A673 (cell line): ENCODE measurements around the gene GRIFIN. TPM values are rescaled to one million over a fixed set of nuclear protein-coding genes. Genes with fewer than 3 reads are reported as not detected.

Source experiments
- BruUV-seq: library from RNA; stranded (reverse); fragments of 400-500 nt; replicated peaks from 2 replicates; lab custom pipeline; 2021; lab: Mats Ljungman, UMichigan
- CTCF ChIA-PET: fragments of 300-600 bp; sonication (Branson Sonifier 250); formaldehyde crosslinking; loops from one replicate; lab custom pipeline; 2022; ENCODE audit warnings: antibody characterized with exemption; lab: Charles Lee
- POLR2A ChIA-PET: fragments of 300-600 bp; sonication (Branson Sonifier 250); formaldehyde crosslinking; loops from one replicate; lab custom pipeline; 2022; ENCODE audit warnings: antibody characterized with exemption; ENCODE audit not compliant: low non-redundant PET; lab: Charles Lee
- DNase-seq: peaks from one replicate; pipeline ENCODE4 v3.0.0-alpha.2; 2015; ENCODE audit warnings: low spot score
- H3K27ac ChIP-seq: fragments of 200-600 bp; sonication (generic); 2 replicates; pipeline ENCODE4 v1.5.1; 2016; ENCODE audit warnings: mixed run types, low read depth, mild to moderate bottlenecking, mixed read lengths, antibody characterized with exemption, low read length; ENCODE audit not compliant: poor library complexity, severe bottlenecking
- H3K27me3 ChIP-seq: fragments of 200-600 bp; sonication (generic); replicated peaks from 2 replicates; pipeline ENCODE4 v1.6.1; 2017; ENCODE audit warnings: mixed run types, low read depth, mild to moderate bottlenecking, mixed read lengths, antibody characterized with exemption, low read length; ENCODE audit not compliant: insufficient read depth, poor library complexity
- H3K36me3 ChIP-seq: fragments of 200-600 bp; sonication (generic); 2 replicates; pipeline ENCODE4 v1.6.1; 2016; ENCODE audit warnings: mixed run types, mild to moderate bottlenecking, mixed read lengths, antibody characterized with exemption, low read length; ENCODE audit not compliant: insufficient read depth, poor library complexity, severe bottlenecking
- H3K4me1 ChIP-seq: fragments of 200-600 bp; sonication (generic); 2 replicates; pipeline ENCODE4 v1.6.1; 2017; ENCODE audit warnings: mixed run types, mild to moderate bottlenecking, mixed read lengths, antibody characterized with exemption, low read length; ENCODE audit not compliant: insufficient read depth, poor library complexity, severe bottlenecking
- H3K4me3 ChIP-seq: fragments of 200-600 bp; sonication (generic); 2 replicates; pipeline ENCODE4 v1.5.1; 2016; ENCODE audit warnings: low read depth, mixed run types, mild to moderate bottlenecking, mixed read lengths, low read length; ENCODE audit not compliant: poor library complexity, severe bottlenecking
- H3K9me3 ChIP-seq: fragments of 200-600 bp; sonication (generic); 2 replicates; pipeline ENCODE4 v1.6.1; 2016; ENCODE audit warnings: mixed run types, low read depth, mild to moderate bottlenecking, mixed read lengths, antibody characterized with exemption, low read length; ENCODE audit not compliant: poor library complexity, severe bottlenecking
- CTCF ChIP-seq: fragments of 300-800, 200-600 bp; sonication (generic); conservative IDR thresholded peaks from 2 replicates; pipeline ENCODE4 v1.5.1; 2017; ENCODE audit warnings: low read depth, mild to moderate bottlenecking, antibody characterized with exemption, low read length, moderate library complexity, mixed read lengths
- EZH2 ChIP-seq: fragments of 200-600 bp; sonication (generic); IDR thresholded peaks from 2 replicates; pipeline ENCODE4 v1.6.1; 2017; ENCODE audit warnings: borderline replicate concordance, low read depth, mild to moderate bottlenecking, mixed read lengths, antibody characterized with exemption, low read length; ENCODE audit not compliant: poor library complexity, severe bottlenecking
- intact Hi-C: fragments of 100-400 bp; cut with micrococcal nuclease; formaldehyde crosslinking; loops from one replicate; pipeline ENCODE4 v1.10.0; 2022; ENCODE audit not compliant: unreplicated experiment
- total RNA-seq: library from RNA; stranded (reverse); gene quantifications from 2 replicates; pipeline ENCODE4 v1.2.3, GENCODE V29; 2021

GRIFIN gene
- total RNA-seq, 1 experiment from 2014 or later: not detected

DNA sequence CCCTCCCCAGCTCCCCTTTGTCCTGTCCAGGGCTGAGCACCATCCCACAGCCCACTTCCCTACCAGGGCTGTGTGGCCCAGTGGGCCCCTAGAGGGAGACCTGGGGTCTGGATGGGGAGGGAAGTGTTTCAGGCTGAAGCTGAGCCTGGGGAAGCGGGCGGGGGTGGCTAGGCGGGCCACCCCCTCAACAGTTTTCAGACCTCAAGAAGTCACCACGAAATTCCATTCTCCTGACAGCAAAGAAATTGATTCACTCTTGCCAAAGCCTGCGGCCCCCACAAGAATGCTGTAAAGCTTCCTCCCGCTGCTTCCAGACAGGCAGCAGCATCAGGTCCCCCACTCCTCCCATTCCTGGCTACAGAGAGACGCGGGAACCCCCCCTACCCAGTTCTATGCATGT lies 40.8 kb upstream of the GRIFIN start:
- CTCF ChIA-PET: no interaction called here

DNA sequence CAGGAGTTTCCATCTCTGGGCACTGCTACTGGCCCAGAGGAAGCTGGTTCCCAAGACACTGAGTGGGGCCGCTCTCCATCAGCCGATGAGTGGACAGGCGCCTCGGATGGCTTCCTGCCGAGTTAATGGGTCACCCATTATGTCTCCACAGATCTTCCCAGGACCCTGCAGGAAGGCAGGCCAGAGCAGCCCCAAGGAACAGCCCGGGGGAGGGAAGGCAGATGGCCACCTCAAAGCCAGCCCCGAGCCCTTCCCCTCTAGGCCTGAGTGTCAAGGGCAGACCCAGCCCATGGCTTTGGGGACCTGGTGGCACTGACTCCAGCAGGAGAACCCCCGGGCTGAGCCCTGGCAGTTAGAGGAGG lies 40.0 kb upstream of the GRIFIN start:
- intact Hi-C loops: loop anchor here (5.0 kb wide), 1 partner anchor 41 kb away; the partner anchor contains the start of genes BRAT1 and IQCE
- Histone ChIP-seq H3K4me3 (no peak overlapping the region), H3K36me3 (no peaks in the 10 kb centered on the region), H3K27me3 (no peaks in the 10 kb centered on the region), H3K4me1 (peaks cover 22% of the 10 kb centered on the region), H3K9me3 (no peaks in the 10 kb centered on the region), H3K27ac (no peak overlapping the region)
- no TSS peak for BruUV-seq
- ChIA-PET POLR2A (no interaction called here), CTCF (no interaction called here)
- no peak for TF ChIP-seq CTCF
- TF ChIP-seq EZH2: no peak
- no peak for DNase-seq

More for the DNA sequence above, 40.8 kb upstream of the GRIFIN start:
- TF ChIP-seq CTCF (no peak), EZH2 (no peak)
- Histone ChIP-seq H3K4me3 (no peak overlapping the region), H3K36me3 (no peaks in the 10 kb centered on the region), H3K9me3 (no peaks in the 10 kb centered on the region), H3K4me1 (peaks cover 29% of the 10 kb centered on the region), H3K27ac (no peak overlapping the region), H3K27me3 (no peaks in the 10 kb centered on the region)
- DNase-seq: peak; percentile 67
- POLR2A ChIA-PET: no interaction called here
- no TSS peak for BruUV-seq
- intact Hi-C loops: loop anchor here (5.0 kb wide), 1 partner anchor 40 kb away; the partner anchor contains the start of genes BRAT1 and IQCE

DNA sequence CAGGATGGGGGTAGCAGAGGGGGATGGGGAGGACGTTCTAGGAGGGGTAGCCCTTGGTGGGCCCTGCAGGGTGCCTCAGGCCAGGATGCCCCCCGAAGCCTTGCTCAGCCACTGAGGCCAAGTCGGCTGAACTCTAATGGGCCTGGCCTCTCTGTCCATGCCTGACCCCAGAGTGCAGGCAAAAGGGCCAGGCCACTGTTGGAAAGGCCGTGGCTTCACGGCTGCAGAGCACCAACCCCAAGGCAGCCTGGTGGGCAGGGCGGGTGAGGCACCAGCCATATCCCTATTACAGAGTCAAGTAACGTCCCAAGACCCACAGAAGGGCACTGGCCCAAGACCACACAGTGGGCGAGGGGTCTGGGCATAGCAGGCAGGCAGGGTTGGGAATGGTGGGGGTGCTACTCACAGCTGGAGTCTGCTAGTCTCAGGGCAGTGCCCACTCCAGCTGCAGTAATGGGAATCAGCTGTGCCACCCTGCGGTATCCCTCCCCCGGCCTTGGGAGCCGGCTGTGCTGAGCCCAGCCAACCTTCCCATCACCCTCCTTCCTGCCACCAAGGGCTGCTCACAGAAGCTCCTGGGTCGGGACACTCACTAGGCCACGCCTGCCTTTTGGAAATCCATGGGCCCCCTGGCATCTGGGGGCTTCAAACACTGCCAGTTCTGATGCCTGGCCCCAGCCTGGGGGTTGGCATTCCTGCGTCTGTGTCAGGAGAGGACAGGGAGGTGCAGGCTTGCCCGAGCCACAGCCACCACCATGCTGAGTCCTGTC lies 39.4 kb upstream of the GRIFIN start:
- no TSS peak for BruUV-seq
- ChIA-PET POLR2A (no interaction called here), CTCF (no interaction called here)
- intact Hi-C loops: loop anchor here (5.0 kb wide), 1 partner anchor 42 kb away; the partner anchor contains the start of genes BRAT1 and IQCE
- Histone ChIP-seq H3K27ac (no peak overlapping the region), H3K4me3 (no peak overlapping the region), H3K36me3 (no peaks in the 10 kb centered on the region), H3K27me3 (no peaks in the 10 kb centered on the region), H3K4me1 (peaks cover 22% of the 10 kb centered on the region), H3K9me3 (no peaks in the 10 kb centered on the region)
- TF ChIP-seq EZH2 (no peak), CTCF (no peak)
- DNase-seq: no peak
